Kidney glomerular epithelial cell (primary cell): ENCODE measurements around the gene TBC1D9.

Experiments used
- DNase-seq: peaks from one replicate; lab custom pipeline; 2025; lab: John Stamatoyannopoulos, UW

TBC1D9 gene

GRCh38 chr4:140648716-140649308 is 107.4 kb downstream of the TBC1D9 start:
- DNase-seq, result no peak

- DNase-seq, result no peak
These were observed 110.4 kb downstream of the TBC1D9 start for GRCh38 chr4:140645614-140646412.

- no peak for DNase-seq
These were observed 111.0 kb downstream of the TBC1D9 start for GRCh38 chr4:140645196-140645595.

- no peak for DNase-seq
These were observed 111.6 kb downstream of the TBC1D9 start for GRCh38 chr4:140644470-140645185.

- no peak for DNase-seq
These were observed 112.6 kb downstream of the TBC1D9 start for GRCh38 chr4:140643571-140644055.

- no peak for DNase-seq
These were observed 113.3 kb downstream of the TBC1D9 start for GRCh38 chr4:140642674-140643437.

GRCh38 chr4:140641789-140642439 is 114.3 kb downstream of the TBC1D9 start:
- DNase-seq, result no peak

- no peak for DNase-seq
These were observed 115.1 kb downstream of the TBC1D9 start for GRCh38 chr4:140641105-140641555.

- DNase-seq, result no peak
These were observed 115.9 kb downstream of the TBC1D9 start for GRCh38 chr4:140640150-140640748.

- no peak for DNase-seq
These were observed 117.1 kb downstream of the TBC1D9 start for GRCh38 chr4:140639066-140639465.

- no peak for DNase-seq
These were observed 118.3 kb downstream of the TBC1D9 start for GRCh38 chr4:140637836-140638235.

GRCh38 chr4:140635606-140636005 is 120.6 kb downstream of the TBC1D9 start:
- peak; percentile 20 for DNase-seq

GRCh38 chr4:140633951-140634350 is 122.2 kb downstream of the TBC1D9 start:
- no peak for DNase-seq

GRCh38 chr4:140633124-140633523 is 123.1 kb downstream of the TBC1D9 start:
- no peak for DNase-seq

- no peak for DNase-seq
These were observed 125.9 kb downstream of the TBC1D9 start for GRCh38 chr4:140630246-140630645.

- no peak for DNase-seq
These were observed 128.2 kb downstream of the TBC1D9 start for GRCh38 chr4:140628016-140628415.

- DNase-seq, result no peak
These were observed 129.4 kb downstream of the TBC1D9 start for GRCh38 chr4:140626661-140627376.

- no peak for DNase-seq
These were observed 133.7 kb downstream of the TBC1D9 start for GRCh38 chr4:140622333-140622958.

- DNase-seq, result no peak
These were observed 135.0 kb downstream of the TBC1D9 start for GRCh38 chr4:140621161-140621560.
